Measurements from ENCODE around the gene PTGER1. TPM values are rescaled to one million over a fixed set of nuclear protein-coding genes. Genes with fewer than 3 reads are reported as not detected.

PTGER1 gene
- total and polyA plus RNA-seq, 2 of the 4 experiments (the other 2 are of a cell fraction) = 0.54 to 0.60 TPM

- no peak; the same call in 1 of the 2 replicates for TF ChIP-seq BHLHE40 (IDR thresholded peaks at IDR 0.05; ENCODE audit: low read depth, low read length)
Measured at GRCh38 chr19:14519860-14520407, 44.8 kb upstream of the PTGER1 start (continued).

GRCh38 chr19:14519245-14519859 is 44.2 kb upstream of the PTGER1 start:
- Histone ChIP-seq H3K4me1 (ENCODE audit: control insufficient read depth, insufficient read depth, low read length) (peaks cover 19% of the 10 kb centered on the region), H4K91ac (ENCODE audit: insufficient read depth, low read depth, low read length) (peak overlapping the region; percentile 52), H2BK5ac (ENCODE audit: low read depth, low read length, poor library complexity, severe bottlenecking) (peak overlapping the region; percentile 74), H3K27ac (ENCODE audit: insufficient read depth, low read length) (peak overlapping the region; percentile 64), H2BK20ac (ENCODE audit: low read depth, low read length) (peak overlapping the region; percentile 30; the same call in 1 of the 2 replicates), H3K4me3 (ENCODE audit: insufficient read depth, low read depth, low read length) (no peak overlapping the region), H3K36me3 (ENCODE audit: control insufficient read depth, insufficient read depth, low read length) (peaks cover 24% of the 10 kb centered on the region), H2BK120ac (ENCODE audit: low read depth, low read length) (peak overlapping the region; percentile 70), H3K14ac (replicated peaks; ENCODE audit: low read depth, low read length) (peak overlapping the region; percentile 43; the same call in 1 of the 2 replicates), H2AFZ (replicated peaks; ENCODE audit: low read length, poor library complexity) (no peak overlapping the region), H3K4ac (ENCODE audit: low read depth, low read length) (peak overlapping the region; percentile 44), H3K18ac (ENCODE audit: low read depth, low read length) (peak overlapping the region; percentile 10; the same call in 1 of the 2 replicates), H3K56ac (ENCODE audit: extremely low read depth, insufficient read depth, low read length) (no peak overlapping the region), H4K20me1 (ENCODE audit: insufficient read depth, low read length) (peaks cover 34% of the 10 kb centered on the region), H4K5ac (ENCODE audit: low read depth, low read length) (peak overlapping the region; percentile 78), H3K9ac (ENCODE audit: low read depth, low read length) (no peak overlapping the region), H3K9me1 (ENCODE audit: insufficient read depth, low read length) (peaks cover 18% of the 10 kb centered on the region), H2AK9ac (replicated peaks; ENCODE audit: low read depth, low read length, poor library complexity) (peak overlapping the region; percentile 68), H3K9me3 (ENCODE audit: control insufficient read depth, insufficient read depth, low read length) (no peaks in the 10 kb centered on the region), H3K79me1 (ENCODE audit: low read depth in 1 of 2, low read length in 2 of 2) (peaks cover 18 to 38% of the 10 kb centered on the region in 2 experiments), H3K23ac (ENCODE audit: low read depth, low read length) (0 out of 2 replicates have a peak overlapping the region, but pooled peaks have one; percentile 0), H3K27me3 (ENCODE audit: control insufficient read depth, insufficient read depth, low read length) (no peaks in the 10 kb centered on the region), H3K4me2 (ENCODE audit: low read depth, low read length) (no peak overlapping the region), H4K8ac (ENCODE audit: low read depth in 2 of 2, low read length in 2 of 2) (peak overlapping the region; percentile 92 to 99), H2AK5ac (ENCODE audit: low read depth, low read length) (peak overlapping the region; percentile 27), H2BK15ac (ENCODE audit: low read depth, low read length) (peak overlapping the region; percentile 31; the same call in 1 of the 3 replicates)
- CTCF ChIA-PET = no interaction called here
- in situ Hi-C loops (cut with MboI; ENCODE audit: low sequenced_read_pairs) (no loop called here), dilution Hi-C loops (cut with HindIII; ENCODE audit: low sequenced_read_pairs, unreplicated experiment) (no loop called here), intact Hi-C loops (cut with micrococcal nuclease) (no loop called here)
- 93% methylated on average over 3 of the region's 22 CpGs; no CpG with 5 or more reads in 1 of the 2 experiments for WGBS, 2 experiments (ENCODE audit: extremely low coverage in 2 of 2, insufficient read length in 1 of 2)
- TF ChIP-seq FOS (IDR thresholded peaks at IDR 0.05; ENCODE audit: low read depth, low read length) = no peak
- no peak for TF ChIP-seq POLR2A (IDR thresholded peaks at IDR 0.05; ENCODE audit: low read depth, low read length)
- ATAC-seq (ENCODE audit: low read depth) (no peak), DNase-seq (no peak)
- no TSS peak for BruUV-seq (replicated peaks)
- POLR2A ChIA-PET (ENCODE audit: unreplicated experiment) = interaction anchor here (0.5 kb wide), 1 partner anchor 1560 kb away, joined by 5 read pairs; no protein-coding TSS in a partner anchor
